K562 (cell line): ENCODE measurements around the gene PPCDC.

Experiments used
- SIN3A ChIP-seq, 2 experiments: fragments of 150-350 bp in 1 of 2; IDR thresholded peaks; 2 replicates each; pipeline ENCODE4 v1.6.1; 2011 to 2016; ENCODE audit warnings: borderline replicate concordance in 2 of 2, low read depth in 2 of 2, low read length in 2 of 2, mild to moderate bottlenecking in 2 of 2, moderate library complexity in 2 of 2; ENCODE audit not compliant: control insufficient read depth in 1 of 2
- ZBTB8A ChIP-seq: fragments of 450-650 bp; IDR thresholded peaks from 2 replicates; pipeline ENCODE4 v1.6.1; 2018; ENCODE audit warnings: mild to moderate bottlenecking, moderate library complexity; ENCODE audit not compliant: partially characterized antibody

DNA sequence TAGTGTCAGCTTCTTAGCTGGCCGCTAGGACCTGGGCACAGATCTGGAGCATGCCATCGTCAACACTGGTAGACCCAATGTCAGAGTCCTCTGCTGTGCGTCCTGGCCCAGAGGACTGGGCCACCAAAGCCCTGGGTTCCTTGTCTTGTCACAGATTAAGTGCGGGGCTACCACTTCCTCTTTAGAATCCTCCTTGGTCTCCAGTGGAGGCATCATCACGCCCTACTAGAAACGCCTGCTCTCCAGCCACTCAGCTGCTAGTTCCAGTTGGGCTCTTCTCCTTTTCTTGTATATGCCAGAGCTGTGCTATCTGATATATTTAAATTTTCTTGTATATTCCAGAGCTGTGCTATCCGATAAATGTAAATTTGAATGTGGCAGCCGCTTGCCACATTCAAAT lies 11.2 kb downstream of the PPCDC start:
- no peak for TF ChIP-seq ZBTB8A
- no peak for TF ChIP-seq SIN3A (IDR thresholded peaks at IDR 0.05; ENCODE audit: borderline replicate concordance in 2 of 2, control insufficient read depth in 1 of 2, low read depth in 2 of 2, low read length in 2 of 2)
